NB4 (cell line): ENCODE data around the gene ENG.

Source experiments
- CTCF ChIP-seq: IDR thresholded peaks from one replicate; pipeline ENCODE4 v1.5.1; 2012; ENCODE audit warnings: low read depth, low read length
- MYC ChIP-seq: IDR thresholded peaks from 2 replicates; pipeline ENCODE4 v1.6.1; 2011; ENCODE audit warnings: low read depth, low read length
- POLR2A ChIP-seq: IDR thresholded peaks from 2 replicates; pipeline ENCODE4 v1.6.1; 2011; ENCODE audit warnings: mild to moderate bottlenecking; ENCODE audit not compliant: insufficient read length; ENCODE audit errors: extremely low read depth

- TF ChIP-seq CTCF (no peak), POLR2A (no peak), MYC (no peak)
Measured at GRCh38 chr9:127789179-127789578, 65.3 kb downstream of the ENG start.
